ENCODE data around the gene MSI2. TPM values are rescaled to one million over a fixed set of nuclear protein-coding genes. Genes with fewer than 3 reads are reported as not detected.

Gene MSI2
- total and polyA plus RNA-seq, 8 donors, result 35.0 to 49.5 (median 47.5) TPM

GRCh38 chr17:57440522-57441269 is 184.4 kb downstream of the MSI2 start:
- ATAC-seq (peak; percentile 70), DNase-seq (peak in 2 of 4 donors; percentile 72 to 84)
- no peak for TF ChIP-seq CTCF (IDR thresholded peaks at IDR 0.05)
- intact Hi-C loops (cut with DNase I), result no loop called here
- no peaks in the 10 kb centered on the region for H3K36me3 ChIP-seq
- no peaks in the 10 kb centered on the region for H3K9me3 ChIP-seq
- no peak overlapping the region for H3K4me3 ChIP-seq
- H3K27me3 ChIP-seq, result no peaks in the 10 kb centered on the region
- H3K4me1 ChIP-seq, result peaks cover 0 to 26% of the 10 kb centered on the region in 2 donors
- H3K27ac ChIP-seq, result no peak overlapping the region

- intact Hi-C loops (cut with DNase I), result no loop called here
- no peak for TF ChIP-seq CTCF (IDR thresholded peaks at IDR 0.05)
- DNase-seq (no peak), ATAC-seq (no peak)
- H3K36me3 ChIP-seq, result no peaks in the 10 kb centered on the region
- H3K27me3 ChIP-seq, result no peaks in the 10 kb centered on the region
- H3K4me3 ChIP-seq, result no peak overlapping the region
- peaks cover 0 to 26% of the 10 kb centered on the region in 2 donors for H3K4me1 ChIP-seq
- H3K9me3 ChIP-seq, result no peaks in the 10 kb centered on the region
- H3K27ac ChIP-seq, result no peak overlapping the region
These were observed 184.9 kb downstream of the MSI2 start for GRCh38 chr17:57441270-57441600.

- intact Hi-C loops (cut with DNase I), result no loop called here
- H3K27ac ChIP-seq, result no peak overlapping the region
These were observed 186.1 kb downstream of the MSI2 start for GRCh38 chr17:57442401-57442823.

GRCh38 chr17:57442914-57443571 is 186.7 kb downstream of the MSI2 start:
- TF ChIP-seq CTCF (IDR thresholded peaks at IDR 0.05), result no peak
- Histone ChIP-seq H3K27ac (no peak overlapping the region), H3K36me3 (no peaks in the 10 kb centered on the region), H3K27me3 (no peaks in the 10 kb centered on the region), H3K4me1 (peaks cover 0 to 26% of the 10 kb centered on the region in 2 donors), H3K4me3 (no peak overlapping the region), H3K9me3 (no peaks in the 10 kb centered on the region)
- DNase-seq, result no peak
- ATAC-seq, result peak; percentile 13
- intact Hi-C loops (cut with DNase I), result no loop called here

More at GRCh38 chr17:57442401-57442823, 186.1 kb downstream of the MSI2 start:
- no peak for TF ChIP-seq CTCF (IDR thresholded peaks at IDR 0.05)
- no peak for DNase-seq
- no peaks in the 10 kb centered on the region for H3K9me3 ChIP-seq
- H3K4me1 ChIP-seq, result peaks cover 0 to 26% of the 10 kb centered on the region in 2 donors
- no peaks in the 10 kb centered on the region for H3K36me3 ChIP-seq
- no peak overlapping the region for H3K4me3 ChIP-seq
- ATAC-seq, result no peak
- no peaks in the 10 kb centered on the region for H3K27me3 ChIP-seq

GRCh38 chr17:57443781-57444180 is 187.5 kb downstream of the MSI2 start:
- Histone ChIP-seq H3K4me1 (peaks cover 0 to 26% of the 10 kb centered on the region in 2 donors), H3K27ac (no peak overlapping the region), H3K27me3 (no peaks in the 10 kb centered on the region), H3K36me3 (no peaks in the 10 kb centered on the region), H3K9me3 (no peaks in the 10 kb centered on the region), H3K4me3 (no peak overlapping the region)
- intact Hi-C loops (cut with DNase I), result no loop called here
- ATAC-seq (no peak), DNase-seq (no peak)
- TF ChIP-seq CTCF (IDR thresholded peaks at IDR 0.05), result no peak

Measured in left lung (tissue), 10 donors.